GM21515 (cell line): ENCODE results near the gene RAB43.

Source experiments
- ATAC-seq: cut with Tn5 transposase; IDR thresholded peaks from one replicate; pipeline ENCODE4 v1.9.1; 2021; ENCODE audit not compliant: unreplicated experiment

The RAB43 gene

DNA sequence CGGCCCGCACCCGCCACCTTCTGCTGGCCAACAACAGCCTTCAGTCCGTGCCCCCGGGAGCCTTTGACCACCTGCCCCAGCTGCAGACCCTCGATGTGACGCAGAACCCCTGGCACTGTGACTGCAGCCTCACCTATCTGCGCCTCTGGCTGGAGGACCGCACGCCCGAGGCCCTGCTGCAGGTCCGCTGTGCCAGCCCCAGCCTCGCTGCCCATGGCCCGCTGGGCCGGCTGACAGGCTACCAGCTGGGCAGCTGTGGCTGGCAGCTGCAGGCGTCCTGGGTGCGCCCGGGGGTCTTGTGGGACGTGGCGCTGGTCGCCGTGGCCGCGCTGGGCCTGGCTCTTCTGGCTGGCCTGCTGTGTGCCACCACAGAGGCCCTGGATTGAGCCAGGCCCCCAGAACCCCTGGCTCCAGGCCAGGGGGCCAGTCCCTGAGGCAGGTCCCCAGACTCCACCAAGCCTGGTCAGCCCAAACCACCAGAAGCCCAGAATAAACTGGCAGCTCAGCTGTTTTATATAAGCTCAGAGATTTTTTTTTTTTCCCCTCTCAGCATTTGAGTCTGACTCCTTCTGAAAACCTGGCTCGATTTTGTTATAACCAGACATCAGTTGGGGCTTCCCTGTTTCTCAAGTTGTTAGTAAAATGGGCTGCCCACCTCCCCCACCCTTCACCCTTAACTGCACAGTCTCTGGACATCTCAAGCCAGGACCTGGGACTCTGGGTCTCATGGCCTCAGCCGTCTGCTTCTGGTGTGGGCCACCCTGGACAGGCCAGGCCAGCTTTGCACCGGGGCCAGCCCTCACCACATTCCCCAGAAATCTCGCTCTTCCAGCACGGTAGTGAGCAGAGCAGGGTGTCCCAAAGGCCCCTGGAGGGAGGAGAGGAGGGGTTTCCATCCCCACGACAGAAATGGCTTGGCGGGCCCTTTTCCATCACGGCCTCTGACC, 59.4 kb downstream of the RAB43 start:
- ATAC-seq: no peak

DNA sequence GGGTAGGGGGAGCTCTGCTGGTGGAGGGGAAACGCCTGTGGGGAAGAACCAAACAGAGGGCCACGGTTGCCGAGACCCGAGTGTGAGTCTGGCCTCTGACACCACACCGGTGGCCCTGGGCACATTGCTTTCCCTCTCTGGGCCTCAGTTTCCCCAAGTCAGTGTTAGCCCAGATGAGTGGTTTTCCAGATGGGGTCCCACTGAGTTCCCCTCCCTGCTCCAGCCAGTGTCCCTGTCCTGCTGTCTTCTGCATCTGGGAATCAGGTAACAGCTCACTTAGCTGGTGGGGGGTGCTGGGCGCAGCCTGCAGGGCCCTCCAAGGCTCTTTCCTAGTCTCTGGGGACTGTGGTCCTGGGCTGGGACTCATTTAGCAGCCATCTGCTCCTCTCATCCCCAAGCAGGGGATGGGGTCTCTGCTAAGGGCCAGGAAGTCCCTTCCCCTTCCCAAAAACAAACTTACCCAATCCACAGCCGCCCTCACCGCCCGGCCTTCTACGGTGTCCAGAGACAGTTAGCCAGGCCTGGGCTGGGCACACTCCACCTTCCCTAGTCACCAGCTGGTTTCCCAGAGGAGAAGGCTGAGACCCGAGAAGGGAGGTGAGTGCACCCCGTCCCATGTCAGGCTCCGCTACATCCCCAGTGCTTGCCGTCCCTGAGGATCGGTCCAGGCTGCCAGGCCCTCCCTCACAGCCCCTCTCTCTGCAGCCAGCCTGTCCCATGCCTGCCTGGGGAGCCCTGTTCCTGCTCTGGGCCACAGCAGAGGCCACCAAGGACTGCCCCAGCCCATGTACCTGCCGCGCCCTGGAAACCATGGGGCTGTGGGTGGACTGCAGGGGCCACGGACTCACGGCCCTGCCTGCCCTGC, 60.3 kb downstream of the RAB43 start:
- ATAC-seq: no peak

DNA sequence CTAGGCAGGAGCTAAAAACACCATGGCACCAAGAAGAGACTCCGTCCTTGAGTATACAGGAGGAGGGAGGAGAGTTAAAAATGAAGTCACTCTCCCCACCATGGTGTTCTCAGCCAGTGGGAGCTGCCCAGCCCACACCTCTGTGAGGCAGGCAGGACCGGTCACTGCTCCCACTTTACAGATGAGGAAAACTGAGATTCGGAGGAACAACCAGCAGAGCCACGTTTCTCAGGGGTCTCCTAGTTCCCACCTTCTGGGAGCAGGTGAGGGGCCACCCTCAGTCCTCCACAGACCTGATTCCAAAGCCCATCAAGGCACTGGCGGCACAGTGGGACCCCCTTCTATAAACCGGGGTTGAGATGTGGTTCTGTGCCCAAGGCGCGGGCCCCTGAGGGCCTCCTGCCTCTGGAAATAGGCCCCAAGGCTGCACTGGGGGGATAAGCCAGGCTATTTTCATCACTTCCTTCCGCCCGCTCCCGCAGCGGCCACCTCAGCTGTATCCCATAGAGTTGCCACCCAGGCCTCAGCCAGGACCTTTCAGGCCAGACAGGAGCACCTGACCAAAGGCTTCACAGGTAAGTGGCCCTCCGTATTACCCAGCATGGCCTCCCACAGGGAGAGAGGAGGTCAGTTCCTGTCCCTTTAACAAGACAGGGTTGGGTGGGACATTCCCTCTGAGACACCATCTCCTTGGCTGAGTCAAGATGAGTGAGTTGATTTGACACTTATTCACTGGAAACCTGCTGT, 61.2 kb downstream of the RAB43 start, which contains the start of gene GP9:
GP9 (plus strand) TSS at position 504 of the 747 bp plus-strand sequence. CDS start 961 bp downstream, outside the sequence.
- ATAC-seq: no peak

DNA sequence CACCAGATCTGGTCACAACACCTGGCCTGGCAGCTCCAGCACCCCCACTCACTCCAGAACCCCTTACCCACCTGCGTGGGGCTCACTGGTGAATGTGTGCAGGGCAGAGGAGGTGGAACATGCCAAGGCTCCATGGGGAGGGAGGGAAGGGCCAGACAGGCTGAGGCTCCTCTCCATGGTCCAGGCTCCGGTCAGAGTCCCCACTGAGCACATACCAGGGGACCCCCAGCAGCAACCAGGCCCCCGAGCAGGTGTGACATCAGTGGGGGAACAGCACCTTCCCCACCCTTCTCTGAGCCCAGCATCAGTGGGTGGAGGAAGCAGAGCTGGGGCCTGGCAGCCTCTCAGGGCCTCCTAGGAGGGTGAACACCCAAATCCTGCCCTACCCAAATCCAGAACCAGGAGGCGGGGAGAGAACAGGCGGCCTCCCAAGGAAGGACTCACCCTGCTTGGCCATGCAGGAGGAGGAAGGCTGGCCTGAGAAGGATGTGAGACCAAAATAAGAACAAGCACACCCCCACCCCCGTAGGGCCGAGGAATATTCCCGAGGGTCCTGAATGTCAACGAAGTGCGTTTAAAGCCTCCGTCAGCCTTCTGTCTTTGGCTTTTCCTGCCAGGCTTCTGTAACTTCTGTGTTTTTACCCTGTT, 62.2 kb downstream of the RAB43 start:
- no peak for ATAC-seq

DNA sequence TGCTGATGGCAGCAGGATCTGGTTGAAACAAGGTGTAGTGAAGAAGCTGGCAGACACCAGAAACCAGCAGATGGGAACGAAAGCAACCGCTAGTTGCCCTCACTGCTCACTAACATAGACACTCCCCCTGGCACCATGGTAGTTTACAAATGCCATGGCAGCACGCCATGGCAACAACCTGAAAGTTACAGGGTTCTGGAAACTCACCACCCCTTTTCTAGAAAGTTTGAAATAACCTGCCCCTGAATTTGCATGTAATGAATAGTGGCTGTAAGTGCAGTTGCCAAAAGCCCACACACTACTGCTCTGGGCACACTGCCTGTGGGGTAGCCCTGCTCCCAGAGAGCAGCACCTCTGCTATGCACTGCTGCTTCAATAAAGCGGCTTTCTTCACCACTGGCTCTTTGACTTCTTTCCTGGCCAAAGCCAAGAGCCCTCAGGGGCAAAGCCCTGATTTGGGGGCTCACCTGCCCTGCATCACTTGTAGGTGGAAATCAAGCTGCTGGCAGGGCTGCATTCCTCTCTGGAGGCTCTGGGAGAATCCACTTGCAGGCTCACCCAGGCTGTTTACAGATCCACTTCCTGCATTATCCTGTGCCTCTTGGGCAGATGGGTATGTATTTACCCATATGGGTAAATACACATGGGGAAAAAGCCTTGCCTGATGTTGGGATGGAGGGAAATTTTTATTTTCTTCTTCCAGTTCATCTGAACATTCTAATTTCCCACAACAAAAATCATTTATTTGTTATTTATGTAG, 63.0 kb downstream of the RAB43 start:
- no peak for ATAC-seq

DNA sequence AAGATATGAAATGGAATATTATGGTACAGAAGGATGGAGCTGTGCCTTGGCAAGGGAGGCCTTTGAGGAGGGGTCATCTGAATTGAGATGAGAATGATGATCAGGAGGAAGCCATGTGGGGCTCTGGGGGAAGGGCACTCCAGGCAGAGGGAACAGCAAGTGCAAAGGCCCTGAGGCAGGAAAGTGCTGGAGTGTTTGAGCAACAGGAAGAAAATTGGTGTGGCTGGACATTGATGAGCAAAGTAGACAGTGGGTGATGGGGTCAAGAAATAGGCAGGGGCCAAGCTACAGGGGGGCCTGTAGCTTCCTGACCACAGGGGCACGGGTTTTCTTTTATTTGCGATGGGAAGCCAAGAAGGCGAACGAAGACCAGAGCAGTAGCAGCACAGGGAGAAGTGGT, 64.4 kb downstream of the RAB43 start:
- no peak for ATAC-seq

DNA sequence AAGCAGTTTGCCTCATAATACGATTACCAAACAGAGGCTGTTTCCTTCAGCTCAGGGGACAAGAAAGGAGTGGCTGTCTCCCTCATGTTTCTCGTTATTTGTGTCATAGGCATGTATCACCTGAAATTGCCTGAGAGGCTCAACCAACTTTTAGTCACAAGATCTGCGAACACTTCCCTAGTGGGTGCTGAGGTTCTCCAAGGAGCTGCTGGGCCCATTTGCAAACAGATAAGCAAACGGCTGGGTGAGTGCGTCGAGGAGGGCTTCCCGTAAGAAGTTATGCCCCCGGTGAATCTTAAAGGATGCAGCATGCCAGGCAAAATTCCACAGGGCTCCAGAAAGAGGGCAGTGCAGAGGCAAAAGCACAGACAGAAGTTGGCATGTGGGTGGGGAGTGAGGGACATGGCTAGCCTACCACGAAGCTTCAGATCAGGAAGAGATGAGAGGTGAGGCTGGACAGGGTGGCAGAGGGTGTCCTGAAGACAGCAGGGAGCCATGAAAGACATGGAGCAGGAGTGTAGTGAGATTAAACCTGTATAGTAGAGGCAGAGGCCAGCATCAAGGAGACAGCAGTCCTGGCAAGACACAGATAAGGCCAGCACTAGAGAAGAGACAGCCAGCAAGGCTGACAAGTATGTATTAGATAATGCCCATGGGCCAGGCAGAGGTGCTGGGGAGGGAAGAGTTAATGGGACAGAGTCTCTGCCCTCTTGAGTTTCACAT, 65.0 kb downstream of the RAB43 start:
- ATAC-seq: no peak

DNA sequence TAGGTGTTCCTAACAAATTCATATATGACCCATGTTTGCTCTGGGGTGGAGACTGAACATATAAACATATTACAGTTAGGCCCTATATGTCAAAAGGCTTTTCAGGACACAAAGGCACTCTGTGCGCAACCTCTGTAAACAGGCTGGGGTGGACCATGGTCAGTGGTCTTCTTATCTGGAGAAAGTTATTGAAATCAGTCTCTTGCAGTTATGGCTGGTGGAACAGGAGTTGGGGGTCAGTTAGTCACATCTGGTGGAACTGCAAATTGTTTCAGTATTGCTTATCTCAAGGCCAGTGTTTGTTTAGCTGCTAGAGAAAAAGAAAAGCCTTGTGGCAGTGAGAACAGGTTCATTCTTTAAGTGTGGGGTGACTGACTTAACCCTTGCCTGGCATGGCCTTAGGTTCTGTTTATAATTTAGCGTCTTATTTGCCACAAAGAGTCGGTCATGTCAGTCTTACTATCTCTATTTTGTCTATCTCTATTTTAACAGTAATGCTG, 66.9 kb downstream of the RAB43 start:
- no peak for ATAC-seq

DNA sequence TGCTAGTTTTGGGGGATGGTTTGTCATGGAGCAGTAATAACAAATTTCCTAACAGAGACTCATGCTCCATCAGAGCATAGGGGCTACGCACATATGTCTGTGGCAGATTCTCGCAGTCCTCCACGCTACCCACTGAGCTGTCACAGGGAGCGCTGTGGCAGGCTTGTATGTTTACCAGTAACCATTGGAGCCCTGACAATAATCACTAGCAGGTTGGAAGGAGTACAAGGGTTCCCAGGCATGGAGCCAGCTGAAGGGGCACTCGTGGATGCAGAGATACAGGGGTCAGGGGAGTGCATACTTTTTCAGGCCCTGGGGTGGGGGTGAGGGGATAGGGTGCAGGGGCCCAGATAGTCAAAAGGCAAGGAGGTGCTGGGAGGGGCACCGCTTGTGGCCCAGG, 68.9 kb downstream of the RAB43 start:
- ATAC-seq: no peak

DNA sequence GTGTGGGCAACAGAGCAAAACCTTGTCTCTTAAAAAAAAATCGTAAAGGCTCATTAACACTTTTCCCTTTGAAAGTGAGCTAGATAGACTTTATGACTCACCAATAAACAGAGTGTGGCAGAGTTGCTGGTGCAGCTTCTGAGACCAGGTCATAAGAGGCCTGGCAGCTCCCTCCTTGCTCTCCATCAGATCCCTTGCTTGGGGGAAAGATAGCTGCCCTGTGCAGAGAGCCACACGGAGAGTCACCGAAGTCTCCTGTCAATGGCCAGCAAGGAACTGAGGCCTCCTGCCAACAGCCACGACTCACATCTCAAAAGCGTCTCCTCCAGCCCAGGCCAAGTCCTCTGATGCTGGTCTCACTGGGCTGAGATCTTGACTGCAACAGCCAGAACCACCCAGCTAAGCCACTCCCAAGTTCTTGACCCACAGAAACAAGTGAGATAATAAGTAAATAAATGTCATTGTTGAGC, 69.7 kb downstream of the RAB43 start:
- ATAC-seq: no peak

DNA sequence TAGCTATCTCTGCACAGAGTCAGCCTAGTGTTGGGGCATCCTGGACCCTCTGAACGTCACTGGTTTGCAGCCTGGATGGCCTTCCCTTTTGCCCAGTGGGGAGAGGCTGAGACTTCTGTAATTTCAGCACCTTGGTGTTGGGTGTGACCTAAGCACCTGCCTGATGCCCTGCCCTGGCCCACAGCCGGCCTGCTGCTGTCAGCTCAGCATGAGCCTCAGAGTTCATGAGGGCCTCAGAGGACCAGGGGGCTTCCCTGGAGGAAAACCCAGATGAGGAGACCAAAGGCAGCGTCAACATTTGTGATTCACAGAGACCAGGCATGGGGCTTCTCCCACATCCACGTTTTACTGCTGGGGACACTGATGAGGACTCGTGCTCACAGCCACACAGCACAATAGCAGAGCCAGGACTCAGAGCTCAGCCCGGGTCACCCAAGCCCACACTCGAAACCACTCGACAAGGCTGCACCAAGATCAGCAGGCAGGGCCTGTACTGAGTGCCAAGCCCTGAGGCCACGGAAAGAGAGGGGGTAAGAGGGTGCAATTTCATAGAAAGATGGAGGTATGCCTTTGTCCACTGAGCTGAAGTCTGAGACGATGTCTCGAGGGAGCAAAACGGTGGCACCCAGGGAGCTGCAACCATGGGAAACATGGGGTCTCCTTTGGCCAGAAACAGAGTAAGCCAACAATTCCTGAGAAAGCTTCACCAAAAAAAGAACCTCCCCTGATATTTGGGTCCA, 70.9 kb downstream of the RAB43 start:
- ATAC-seq: no peak

DNA sequence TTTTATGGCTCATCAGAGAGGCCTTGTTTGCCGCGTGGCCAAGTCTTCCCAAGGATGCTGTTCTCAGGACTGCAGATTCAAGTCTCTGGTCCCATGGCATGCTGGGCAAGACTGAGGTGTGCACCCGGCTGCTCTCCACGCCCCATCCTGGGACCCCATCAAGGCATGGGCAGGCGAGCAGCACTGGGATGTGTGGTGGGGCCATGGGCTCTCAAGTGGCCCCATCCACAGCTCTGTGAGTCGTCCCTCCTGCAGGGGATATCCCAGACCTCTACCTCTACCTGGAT, 74.1 kb downstream of the RAB43 start:
- ATAC-seq: no peak

DNA sequence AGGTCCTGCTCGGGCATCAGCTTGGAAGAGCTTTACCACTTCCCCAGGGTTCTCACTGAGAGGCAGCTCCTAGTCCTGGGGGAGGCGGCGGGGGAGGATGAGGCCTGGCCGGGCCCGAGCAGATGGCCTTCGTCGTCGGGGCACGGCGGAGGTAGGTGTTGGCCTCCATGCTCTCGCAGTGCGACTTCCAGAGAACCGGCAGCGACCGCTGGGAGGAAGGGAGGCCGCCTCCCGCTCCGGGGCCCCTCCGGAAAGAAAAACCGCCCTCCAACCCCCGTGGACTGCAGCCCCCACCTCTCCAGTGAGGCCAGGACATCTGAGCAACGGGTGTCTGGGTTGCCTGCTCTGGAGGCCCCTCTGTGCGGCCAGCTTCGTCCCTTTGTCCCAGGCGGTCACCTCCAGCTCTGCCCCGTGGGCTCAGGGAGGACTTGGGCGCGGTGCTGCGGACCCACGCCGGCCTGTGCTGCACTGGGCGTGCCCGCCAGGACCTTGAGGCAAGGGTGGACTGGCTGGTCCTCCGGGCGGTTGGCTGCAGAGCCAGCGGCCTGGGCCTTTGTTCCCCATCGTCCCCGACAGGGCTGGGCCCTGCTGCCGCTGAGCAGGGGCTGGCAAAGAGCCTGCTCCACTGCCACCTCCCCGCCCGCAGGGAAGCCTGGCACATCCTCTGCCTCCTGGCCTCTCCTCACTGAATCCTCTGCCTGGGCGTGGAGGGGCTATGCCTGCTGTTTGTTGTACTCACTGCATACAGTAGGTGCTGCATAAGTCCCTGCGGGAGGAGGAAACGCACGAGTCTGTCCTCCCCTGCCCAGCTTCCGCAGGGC, 74.7 kb downstream of the RAB43 start:
- no peak for ATAC-seq

DNA sequence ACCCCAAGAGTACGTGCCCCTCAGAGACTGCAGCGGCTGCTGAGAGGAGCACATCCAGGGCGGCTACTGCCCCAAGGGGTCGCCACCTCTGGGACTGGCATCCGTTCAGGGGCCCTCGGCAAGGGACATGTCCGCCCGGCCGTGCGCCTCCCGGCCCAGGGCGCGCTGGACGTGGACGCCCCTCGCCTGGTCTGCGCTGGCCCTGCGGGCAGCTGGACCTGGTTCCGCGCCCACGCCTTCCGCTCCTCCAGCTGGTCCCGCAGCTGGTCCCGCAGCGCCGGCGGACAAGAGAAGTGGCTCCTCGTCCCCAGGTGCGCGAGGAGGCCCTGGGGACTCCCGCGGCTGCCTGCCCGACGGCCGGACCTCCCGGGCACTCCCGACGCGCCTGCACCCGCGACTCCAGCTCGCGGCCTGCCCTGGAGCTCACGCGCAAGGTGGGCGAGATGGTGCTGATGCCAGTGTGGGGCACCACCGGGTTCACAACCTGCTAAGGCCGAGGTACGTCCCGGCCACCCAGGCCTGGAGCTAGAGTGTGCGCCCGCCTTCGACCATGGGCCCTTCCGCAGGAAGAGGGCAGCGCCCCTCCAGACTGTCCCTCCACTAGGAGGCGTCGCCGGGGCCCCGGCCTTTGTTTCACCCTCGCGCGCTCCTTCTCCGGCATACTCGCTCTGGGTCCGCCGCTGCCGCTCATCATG, 75.4 kb downstream of the RAB43 start:
- ATAC-seq: no peak

DNA sequence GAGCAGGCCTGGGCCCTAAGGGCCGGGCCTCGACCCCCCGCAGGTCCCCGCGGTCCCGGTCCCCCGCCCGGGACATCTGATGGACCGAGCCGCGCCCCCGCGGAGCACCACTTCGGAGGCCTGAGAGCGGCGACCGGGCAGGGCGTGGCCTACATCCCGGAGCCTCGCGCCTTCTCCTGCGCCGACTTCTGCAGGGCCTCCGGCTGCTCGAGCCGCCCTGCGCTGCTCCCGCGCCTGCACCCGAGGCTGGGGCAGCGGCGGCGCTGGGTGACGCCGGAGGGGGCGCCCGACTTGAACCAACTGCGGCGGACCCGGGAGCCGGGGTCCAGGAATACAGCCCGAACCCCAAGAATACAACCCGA, 75.9 kb downstream of the RAB43 start:
- ATAC-seq: no peak

DNA sequence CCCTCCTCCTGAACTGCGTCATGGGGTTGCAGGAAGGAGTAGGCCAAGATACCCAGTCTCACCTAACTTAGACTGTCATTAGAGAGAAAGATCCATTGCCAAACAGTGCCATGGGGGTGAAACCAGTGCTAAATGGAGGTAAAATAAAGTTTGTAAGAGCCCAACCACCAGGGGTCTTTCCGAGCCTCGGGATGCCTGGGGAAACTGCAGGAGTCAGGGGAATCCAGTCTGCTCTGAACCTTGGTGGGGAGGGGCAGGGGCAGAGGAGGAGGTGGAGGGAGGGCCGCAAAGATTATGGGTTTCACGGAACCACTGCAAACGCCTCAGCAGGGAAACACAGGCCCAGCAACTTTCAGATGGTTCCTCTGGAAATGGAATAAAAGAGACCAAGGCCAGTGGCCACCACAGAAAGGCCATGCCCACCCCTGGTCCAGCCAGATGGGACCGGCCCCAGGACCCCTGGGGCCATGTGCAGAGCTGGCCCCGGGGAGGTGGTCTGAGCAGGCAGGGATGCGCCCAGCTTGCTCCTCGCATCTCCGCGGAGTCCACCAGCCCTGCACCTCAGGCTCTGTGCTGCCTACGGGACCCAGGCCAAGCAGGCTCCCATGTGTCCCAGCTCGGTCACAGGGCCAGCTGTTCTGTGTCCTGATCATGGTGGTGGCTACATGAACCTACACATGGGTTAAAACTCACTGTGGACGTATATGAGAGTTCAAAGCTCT, 80.9 kb downstream of the RAB43 start:
- ATAC-seq: no peak

DNA sequence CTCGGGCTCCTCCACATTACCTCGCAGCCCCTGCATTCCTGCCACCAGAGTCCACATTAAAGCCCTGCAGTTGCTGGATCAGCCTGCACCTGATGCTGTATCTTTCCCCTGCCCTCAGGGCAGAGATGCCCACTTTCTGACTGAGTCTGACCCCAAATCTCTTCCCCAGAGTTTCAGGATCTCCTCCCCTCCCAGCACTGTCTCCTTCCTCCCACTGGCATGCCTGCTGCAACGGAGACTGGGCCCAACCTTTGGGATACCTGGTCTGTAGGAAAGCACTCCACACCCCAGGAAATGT, 81.6 kb downstream of the RAB43 start:
- ATAC-seq: no peak
